HL-60 (cell line): ENCODE measurements around the gene SLC35D3.
"Not testable (repeated sequence)": the region's sequence is repeated elsewhere in the genome, so short reads cannot be mapped to it uniquely, and the experiment has no call there.

ENCODE experiments used
- DNase-seq, 2 experiments: peaks; one replicate each; pipeline ENCODE4 v3.0.0-alpha.2; 2010 to 2020; ENCODE audit warnings: low read depth in 1 of 2, low spot score in 1 of 2
- H3K27ac ChIP-seq: fragments of 250-450 bp; sonication (Bioruptor Pico); replicated peaks from 2 replicates; pipeline ENCODE4 v1.5.1; 2020; ENCODE audit warnings: mild to moderate bottlenecking, moderate library complexity
- H3K27me3 ChIP-seq: fragments of 250-450 bp; sonication (Bioruptor Pico); 2 replicates; pipeline ENCODE4 v1.5.1; 2021; ENCODE audit warnings: mild to moderate bottlenecking, moderate library complexity; ENCODE audit not compliant: insufficient read depth, poor library complexity, severe bottlenecking
- H3K4me3 ChIP-seq: replicated peaks from 2 replicates; pipeline ENCODE4 v1.5.1; 2011; ENCODE audit warnings: mild to moderate bottlenecking, control low read depth, low read length; ENCODE audit not compliant: insufficient read depth
- GABPA ChIP-seq: IDR thresholded peaks from 2 replicates; pipeline ENCODE4 v1.6.1; 2012; ENCODE audit warnings: low read depth
- POLR2AphosphoS5 ChIP-seq: IDR thresholded peaks from 2 replicates; pipeline ENCODE4 v1.6.1; 2012; ENCODE audit warnings: low read depth
- SPI1 ChIP-seq: IDR thresholded peaks from 2 replicates; pipeline ENCODE4 v1.6.1; 2012; ENCODE audit warnings: low read depth, mild to moderate bottlenecking, borderline replicate concordance
- TF ChIP-seq, protein P1 (sequence below): IDR thresholded peaks from one replicate; pipeline ENCODE4 v1.5.1; 2011; ENCODE audit warnings: low read length, control low read depth, inconsistent platforms; ENCODE audit not compliant: insufficient read depth
- TF ChIP-seq, protein P2 (sequence below): IDR thresholded peaks from 2 replicates; pipeline ENCODE4 v1.6.1; 2012; ENCODE audit warnings: low read depth; ENCODE audit not compliant: insufficient replicate concordance

SLC35D3 gene

DNA sequence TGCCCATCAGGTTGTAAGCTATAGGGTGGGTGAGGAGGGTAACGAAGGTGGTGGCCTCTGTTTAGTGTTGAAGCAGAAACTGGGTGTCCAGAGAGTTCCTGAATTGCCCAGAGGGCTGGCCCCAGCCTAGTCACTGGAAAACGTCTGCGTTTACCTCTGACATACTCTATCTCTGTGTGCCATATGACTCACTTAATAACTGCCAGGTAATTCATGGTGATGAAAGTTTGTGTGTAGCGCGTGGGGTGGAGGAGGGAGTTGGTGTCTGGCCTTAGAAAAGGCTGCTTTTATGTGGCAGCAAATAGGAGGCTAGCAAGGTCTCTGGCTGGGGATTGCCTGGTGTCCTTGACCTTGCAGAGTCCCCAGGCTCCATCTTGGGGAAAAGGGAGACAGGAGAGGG, 47.3 kb downstream of the SLC35D3 start:
- no peak overlapping the region for H3K4me3 ChIP-seq
- DNase-seq = no peak
- TF ChIP-seq, protein P1, sequence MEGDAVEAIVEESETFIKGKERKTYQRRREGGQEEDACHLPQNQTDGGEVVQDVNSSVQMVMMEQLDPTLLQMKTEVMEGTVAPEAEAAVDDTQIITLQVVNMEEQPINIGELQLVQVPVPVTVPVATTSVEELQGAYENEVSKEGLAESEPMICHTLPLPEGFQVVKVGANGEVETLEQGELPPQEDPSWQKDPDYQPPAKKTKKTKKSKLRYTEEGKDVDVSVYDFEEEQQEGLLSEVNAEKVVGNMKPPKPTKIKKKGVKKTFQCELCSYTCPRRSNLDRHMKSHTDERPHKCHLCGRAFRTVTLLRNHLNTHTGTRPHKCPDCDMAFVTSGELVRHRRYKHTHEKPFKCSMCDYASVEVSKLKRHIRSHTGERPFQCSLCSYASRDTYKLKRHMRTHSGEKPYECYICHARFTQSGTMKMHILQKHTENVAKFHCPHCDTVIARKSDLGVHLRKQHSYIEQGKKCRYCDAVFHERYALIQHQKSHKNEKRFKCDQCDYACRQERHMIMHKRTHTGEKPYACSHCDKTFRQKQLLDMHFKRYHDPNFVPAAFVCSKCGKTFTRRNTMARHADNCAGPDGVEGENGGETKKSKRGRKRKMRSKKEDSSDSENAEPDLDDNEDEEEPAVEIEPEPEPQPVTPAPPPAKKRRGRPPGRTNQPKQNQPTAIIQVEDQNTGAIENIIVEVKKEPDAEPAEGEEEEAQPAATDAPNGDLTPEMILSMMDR = no peak
- no peak overlapping the region for H3K27ac ChIP-seq
- H3K27me3 ChIP-seq = peaks cover 13% of the 10 kb centered on the region

DNA sequence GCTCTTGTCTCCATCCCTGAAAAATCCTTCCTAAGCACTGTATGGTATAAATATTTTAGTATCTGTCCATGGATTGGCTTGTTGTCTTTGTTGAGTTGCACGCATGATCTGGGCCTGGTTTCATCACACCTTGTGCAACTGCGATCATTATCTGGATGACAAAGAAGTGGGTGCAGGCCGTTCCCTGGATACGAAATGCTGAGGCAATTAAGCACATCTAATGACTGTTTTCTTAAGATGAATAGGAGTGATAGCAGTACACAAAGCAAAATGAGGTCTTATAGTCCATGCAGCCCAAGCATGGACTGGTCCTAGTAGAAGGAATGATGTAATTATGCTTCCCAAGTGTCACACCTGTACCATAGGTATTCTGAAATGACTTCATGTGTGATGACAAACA, 47.8 kb downstream of the SLC35D3 start:
- no peak overlapping the region for H3K4me3 ChIP-seq
- no peak overlapping the region for H3K27ac ChIP-seq
- TF ChIP-seq, protein P1 = no peak
- TF ChIP-seq, protein P2, sequence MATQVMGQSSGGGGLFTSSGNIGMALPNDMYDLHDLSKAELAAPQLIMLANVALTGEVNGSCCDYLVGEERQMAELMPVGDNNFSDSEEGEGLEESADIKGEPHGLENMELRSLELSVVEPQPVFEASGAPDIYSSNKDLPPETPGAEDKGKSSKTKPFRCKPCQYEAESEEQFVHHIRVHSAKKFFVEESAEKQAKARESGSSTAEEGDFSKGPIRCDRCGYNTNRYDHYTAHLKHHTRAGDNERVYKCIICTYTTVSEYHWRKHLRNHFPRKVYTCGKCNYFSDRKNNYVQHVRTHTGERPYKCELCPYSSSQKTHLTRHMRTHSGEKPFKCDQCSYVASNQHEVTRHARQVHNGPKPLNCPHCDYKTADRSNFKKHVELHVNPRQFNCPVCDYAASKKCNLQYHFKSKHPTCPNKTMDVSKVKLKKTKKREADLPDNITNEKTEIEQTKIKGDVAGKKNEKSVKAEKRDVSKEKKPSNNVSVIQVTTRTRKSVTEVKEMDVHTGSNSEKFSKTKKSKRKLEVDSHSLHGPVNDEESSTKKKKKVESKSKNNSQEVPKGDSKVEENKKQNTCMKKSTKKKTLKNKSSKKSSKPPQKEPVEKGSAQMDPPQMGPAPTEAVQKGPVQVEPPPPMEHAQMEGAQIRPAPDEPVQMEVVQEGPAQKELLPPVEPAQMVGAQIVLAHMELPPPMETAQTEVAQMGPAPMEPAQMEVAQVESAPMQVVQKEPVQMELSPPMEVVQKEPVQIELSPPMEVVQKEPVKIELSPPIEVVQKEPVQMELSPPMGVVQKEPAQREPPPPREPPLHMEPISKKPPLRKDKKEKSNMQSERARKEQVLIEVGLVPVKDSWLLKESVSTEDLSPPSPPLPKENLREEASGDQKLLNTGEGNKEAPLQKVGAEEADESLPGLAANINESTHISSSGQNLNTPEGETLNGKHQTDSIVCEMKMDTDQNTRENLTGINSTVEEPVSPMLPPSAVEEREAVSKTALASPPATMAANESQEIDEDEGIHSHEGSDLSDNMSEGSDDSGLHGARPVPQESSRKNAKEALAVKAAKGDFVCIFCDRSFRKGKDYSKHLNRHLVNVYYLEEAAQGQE = no peak
- no peak for TF ChIP-seq POLR2AphosphoS5
- TF ChIP-seq GABPA = no peak
- TF ChIP-seq SPI1 = no peak
- H3K27me3 ChIP-seq = peaks cover 13% of the 10 kb centered on the region
- DNase-seq = no peak

DNA sequence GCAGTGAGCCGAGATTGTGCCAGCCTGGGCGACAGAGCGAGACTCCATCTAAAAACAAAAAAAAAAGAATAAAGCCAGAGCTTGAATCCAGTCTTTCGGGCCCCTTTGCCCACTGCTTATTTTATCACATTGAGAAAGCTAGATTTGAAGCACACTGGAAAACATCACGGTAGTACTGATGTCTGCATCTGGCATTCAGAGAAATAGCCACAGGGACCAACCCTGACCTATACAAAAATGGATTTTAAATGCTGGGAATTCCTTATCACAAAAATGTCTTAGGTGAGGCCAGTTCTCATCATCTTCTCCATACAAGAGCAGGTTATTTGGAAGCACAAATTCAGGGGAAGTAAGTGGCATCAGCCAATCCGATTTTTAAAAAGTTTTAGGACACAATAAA, 49.5 kb downstream of the SLC35D3 start:
- TF ChIP-seq, protein P2 = no peak
- TF ChIP-seq POLR2AphosphoS5 = no peak
- no peak for TF ChIP-seq SPI1
- no peak for TF ChIP-seq GABPA
- TF ChIP-seq, protein P1 = no peak
- Histone ChIP-seq H3K4me3 (no peak overlapping the region), H3K27ac (no peak overlapping the region), H3K27me3 (peaks cover 11% of the 10 kb centered on the region)
- DNase-seq = no peak

DNA sequence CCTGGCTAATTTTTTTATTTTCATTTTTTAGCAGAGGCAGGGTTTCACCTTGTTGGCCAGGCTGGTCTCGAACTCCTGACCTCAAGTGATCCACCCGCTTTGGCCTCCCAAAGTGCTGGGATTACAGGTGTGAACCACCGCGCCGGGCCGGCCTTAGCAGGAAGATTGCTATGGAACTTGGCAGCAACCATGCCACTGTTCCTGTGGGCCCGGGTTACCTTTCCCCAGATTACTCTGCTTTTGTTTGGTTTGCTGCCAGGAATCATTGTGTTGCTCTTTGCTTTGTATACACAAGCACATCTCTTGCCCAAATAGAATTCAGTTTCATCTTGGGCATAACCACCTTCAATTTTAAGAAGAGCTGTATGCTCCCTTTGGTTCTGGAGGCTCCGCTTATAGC, 51.7 kb downstream of the SLC35D3 start:
- not testable (repeated sequence) for H3K27me3 ChIP-seq, H3K4me3 ChIP-seq, H3K27ac ChIP-seq, DNase-seq
